ENCODE measurements around the gene TCF7L1. TPM values are rescaled to one million over a fixed set of nuclear protein-coding genes. Genes with fewer than 3 reads are reported as not detected.
"Not testable (repeated sequence)": the region's sequence is repeated elsewhere in the genome, so short reads cannot be mapped to it uniquely, and the experiment has no call there.

TCF7L1 gene
- total RNA-seq, 4 donors from 2014 or later = 0.75 to 2.9 (median 1.1) TPM

DNA sequence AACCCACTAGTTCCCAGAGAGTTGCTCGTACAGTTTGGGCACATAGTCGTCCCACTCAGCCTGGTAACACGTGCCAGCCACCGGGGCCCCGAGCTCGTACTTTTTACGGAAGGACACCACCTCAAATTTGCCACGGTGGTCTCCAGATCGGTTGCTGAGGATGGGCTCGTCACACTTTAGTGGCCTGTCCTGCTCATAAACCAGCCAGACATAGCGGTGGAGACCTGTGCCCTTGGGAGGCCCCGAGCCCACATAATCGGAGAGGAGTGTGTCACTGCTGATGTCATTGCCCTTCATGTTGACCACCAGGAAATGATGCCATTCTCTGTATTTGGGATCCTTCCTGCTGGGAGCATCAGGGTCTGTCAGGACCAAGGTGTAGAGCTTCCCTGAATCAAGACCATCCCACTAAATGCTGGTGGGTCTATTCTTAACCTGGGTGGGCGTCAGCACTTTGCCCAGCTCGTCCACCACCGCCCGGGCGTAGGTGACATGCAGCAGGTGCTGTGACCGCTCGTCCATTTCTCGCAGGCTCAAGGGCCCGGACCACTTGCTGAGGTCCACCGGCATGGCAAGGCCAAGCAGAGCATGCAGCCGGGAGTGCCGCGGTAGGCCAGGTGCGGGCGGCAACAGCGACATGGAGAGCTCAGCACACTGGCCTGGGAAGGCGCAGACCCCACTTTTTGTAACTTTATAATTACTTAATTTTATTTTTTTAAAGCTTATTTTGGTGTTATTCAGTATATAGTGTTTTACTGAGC, 208.3 kb downstream of the TCF7L1 start:
- Histone ChIP-seq H3K9me3 (no peaks in the 10 kb centered on the region), H3K27ac (no peak overlapping the region), H3K4me1 (no peaks in the 10 kb centered on the region), H3K36me3 (peaks cover 0 to 14% (median 7%) of the 10 kb centered on the region in 4 donors), H3K4me3 (no peak overlapping the region), H3K27me3 (no peaks in the 10 kb centered on the region)
- 95% methylated on average over 30 of the region's 30 CpGs; no CpG with 5 or more reads in 1 of the 2 donors for WGBS, 2 donors (ENCODE audit: low coverage in 1 of 2)
- DNase-seq = no peak
- intact Hi-C loops (cut with DNase I; ENCODE audit: low total_unique reads) (no loop called here), in situ Hi-C loops (cut with MboI; ENCODE audit: low pct_ligation_motif_present in 1 of 4, low pct_unique_long_range_greater_than_20kb in 1 of 4, low sequenced_read_pairs in 3 of 4) (no loop called here)
- no peak for TF ChIP-seq EP300 (IDR thresholded peaks at IDR 0.05; ENCODE audit: low read depth)
- no peak for TF ChIP-seq POLR2AphosphoS5 (IDR thresholded peaks at IDR 0.05)
- TF ChIP-seq, protein P1, sequence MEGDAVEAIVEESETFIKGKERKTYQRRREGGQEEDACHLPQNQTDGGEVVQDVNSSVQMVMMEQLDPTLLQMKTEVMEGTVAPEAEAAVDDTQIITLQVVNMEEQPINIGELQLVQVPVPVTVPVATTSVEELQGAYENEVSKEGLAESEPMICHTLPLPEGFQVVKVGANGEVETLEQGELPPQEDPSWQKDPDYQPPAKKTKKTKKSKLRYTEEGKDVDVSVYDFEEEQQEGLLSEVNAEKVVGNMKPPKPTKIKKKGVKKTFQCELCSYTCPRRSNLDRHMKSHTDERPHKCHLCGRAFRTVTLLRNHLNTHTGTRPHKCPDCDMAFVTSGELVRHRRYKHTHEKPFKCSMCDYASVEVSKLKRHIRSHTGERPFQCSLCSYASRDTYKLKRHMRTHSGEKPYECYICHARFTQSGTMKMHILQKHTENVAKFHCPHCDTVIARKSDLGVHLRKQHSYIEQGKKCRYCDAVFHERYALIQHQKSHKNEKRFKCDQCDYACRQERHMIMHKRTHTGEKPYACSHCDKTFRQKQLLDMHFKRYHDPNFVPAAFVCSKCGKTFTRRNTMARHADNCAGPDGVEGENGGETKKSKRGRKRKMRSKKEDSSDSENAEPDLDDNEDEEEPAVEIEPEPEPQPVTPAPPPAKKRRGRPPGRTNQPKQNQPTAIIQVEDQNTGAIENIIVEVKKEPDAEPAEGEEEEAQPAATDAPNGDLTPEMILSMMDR (IDR thresholded peaks at IDR 0.05) = no peak
- no peak for TF ChIP-seq POLR2A (IDR thresholded peaks at IDR 0.05)

DNA sequence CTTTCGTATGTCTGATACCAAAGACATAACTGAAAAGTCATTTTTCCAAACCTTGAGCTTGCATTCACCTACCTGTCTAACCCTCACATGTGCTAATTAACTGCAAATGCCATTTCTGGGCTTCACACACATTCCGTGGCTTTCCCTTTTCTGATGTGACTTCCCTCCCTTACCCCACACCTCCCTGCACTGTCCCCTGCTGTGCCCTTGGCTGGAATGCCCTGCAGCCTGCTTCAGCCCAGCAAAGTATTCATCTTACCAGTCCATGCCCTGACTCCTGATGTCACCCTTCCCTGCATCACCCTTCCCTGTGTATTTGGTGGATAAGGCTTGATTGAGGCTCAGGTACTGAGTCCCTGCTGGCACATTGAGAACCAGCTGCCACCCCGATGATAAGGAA, 209.0 kb downstream of the TCF7L1 start:
- no peak for DNase-seq
- H3K36me3 ChIP-seq = peaks cover 0 to 17% (median 7%) of the 10 kb centered on the region in 4 donors
- H3K4me1 ChIP-seq = no peaks in the 10 kb centered on the region
- no peaks in the 10 kb centered on the region for H3K9me3 ChIP-seq
- no peak overlapping the region for H3K4me3 ChIP-seq
- intact Hi-C loops (cut with DNase I; ENCODE audit: low total_unique reads) = no loop called here
- H3K27ac ChIP-seq = no peak overlapping the region
- H3K27me3 ChIP-seq = no peaks in the 10 kb centered on the region
- in situ Hi-C loops (cut with MboI; ENCODE audit: low pct_ligation_motif_present in 1 of 4, low pct_unique_long_range_greater_than_20kb in 1 of 4, low sequenced_read_pairs in 3 of 4) = no loop called here
- no peak for TF ChIP-seq POLR2A (IDR thresholded peaks at IDR 0.05)
- TF ChIP-seq POLR2AphosphoS5 (IDR thresholded peaks at IDR 0.05) = no peak
- TF ChIP-seq EP300 (IDR thresholded peaks at IDR 0.05; ENCODE audit: low read depth) = no peak
- TF ChIP-seq, protein P1 (IDR thresholded peaks at IDR 0.05) = no peak
- 86 to 90% methylated on average over 3 of the region's 3 CpGs for WGBS, 2 donors (ENCODE audit: low coverage in 1 of 2)

DNA sequence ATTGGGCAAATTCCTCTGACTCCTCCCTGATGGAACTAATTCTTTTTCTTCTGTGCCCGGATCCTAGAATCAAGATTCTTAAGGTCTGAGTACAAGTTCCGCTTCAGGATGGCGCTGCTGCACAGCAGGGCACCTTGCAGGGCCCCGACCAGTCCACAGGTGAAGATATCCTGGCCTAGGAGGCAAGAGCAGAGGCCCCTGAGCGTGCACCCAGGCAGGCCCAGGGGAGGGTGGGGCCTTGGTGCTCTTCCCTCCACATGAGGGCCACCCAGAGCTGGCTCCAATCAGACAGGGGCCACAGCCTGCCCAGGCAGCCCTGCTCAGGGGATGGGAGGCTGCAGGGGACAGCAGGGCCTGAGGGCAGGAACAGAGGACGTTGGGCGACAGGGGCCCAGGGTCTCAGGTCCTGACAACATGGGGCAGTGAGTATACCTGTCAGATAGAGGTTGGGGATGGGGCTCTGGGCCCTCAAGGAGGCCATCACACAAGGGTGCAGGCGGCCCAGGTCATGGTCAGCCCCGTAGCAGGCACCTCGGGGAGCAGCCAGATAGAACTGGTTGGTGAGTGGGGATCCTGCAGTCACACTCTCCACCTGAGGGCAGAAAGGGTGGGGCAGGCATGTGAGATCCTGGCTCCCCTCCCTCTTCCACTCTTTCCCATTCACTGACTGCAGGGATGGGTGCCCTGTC, 210.2 kb downstream of the TCF7L1 start:
- H3K4me1 ChIP-seq; H3K27me3 ChIP-seq; in situ Hi-C loops (cut with MboI; ENCODE audit: low pct_ligation_motif_present in 1 of 4, low pct_unique_long_range_greater_than_20kb in 1 of 4, low sequenced_read_pairs in 3 of 4); H3K27ac ChIP-seq; H3K9me3 ChIP-seq; DNase-seq; H3K4me3 ChIP-seq; intact Hi-C loops (cut with DNase I; ENCODE audit: low total_unique reads): not testable (repeated sequence)
- WGBS, 2 donors (ENCODE audit: low coverage in 1 of 2) = 96% methylated on average over 10 of the region's 10 CpGs; no CpG with 5 or more reads in 1 of the 2 donors
- peaks cover 0 to 23% (median 7%) of the 10 kb centered on the region in 4 donors for H3K36me3 ChIP-seq

DNA sequence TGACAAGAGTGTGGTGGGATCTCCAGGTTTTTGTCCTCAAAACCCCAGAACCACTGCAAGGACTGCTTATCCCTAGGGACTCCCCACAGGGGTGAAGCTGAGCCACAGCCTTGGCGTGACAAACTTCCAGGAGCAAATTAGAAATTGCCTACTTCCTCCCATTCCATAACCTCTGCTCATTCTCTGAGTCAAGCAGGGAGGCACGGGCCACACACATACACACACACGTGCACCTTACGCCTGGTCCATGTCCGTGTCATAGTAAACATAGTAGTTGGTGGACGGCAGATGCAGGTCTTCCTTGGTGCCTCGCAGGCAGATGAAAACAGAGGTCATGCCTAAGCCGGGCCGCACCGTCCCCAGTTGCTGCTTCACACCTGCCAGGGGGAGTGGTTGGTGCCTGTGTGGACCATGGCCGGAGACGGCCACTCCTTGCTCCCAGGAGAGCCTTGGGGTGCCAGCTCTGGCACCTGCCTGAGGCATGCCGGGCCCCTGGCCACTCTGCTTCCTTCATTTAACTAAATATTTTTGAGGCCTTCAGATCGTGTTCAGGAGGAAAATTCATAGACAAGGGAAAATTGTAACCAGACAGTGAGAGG, 211.3 kb downstream of the TCF7L1 start:
- Histone ChIP-seq H3K27me3 (no peaks in the 10 kb centered on the region), H3K36me3 (peaks cover 0 to 31% (median 12%) of the 10 kb centered on the region in 4 donors), H3K9me3 (no peaks in the 10 kb centered on the region), H3K4me1 (no peaks in the 10 kb centered on the region), H3K27ac (no peak overlapping the region), H3K4me3 (no peak overlapping the region)
- 76 to 84% methylated on average over 2 to 14 of the region's 14 CpGs for WGBS, 2 donors (ENCODE audit: low coverage in 1 of 2)
- DNase-seq = no peak
- in situ Hi-C loops (cut with MboI; ENCODE audit: low pct_ligation_motif_present in 1 of 4, low pct_unique_long_range_greater_than_20kb in 1 of 4, low sequenced_read_pairs in 3 of 4) = no loop called here
- no peak for TF ChIP-seq POLR2A (IDR thresholded peaks at IDR 0.05)
- TF ChIP-seq POLR2AphosphoS5 (IDR thresholded peaks at IDR 0.05) = no peak
- TF ChIP-seq, protein P1 (IDR thresholded peaks at IDR 0.05) = no peak
- no peak for TF ChIP-seq EP300 (IDR thresholded peaks at IDR 0.05; ENCODE audit: low read depth)
- intact Hi-C loops (cut with DNase I; ENCODE audit: low total_unique reads) = no loop called here
